HEK293 (cell line): ENCODE results near the gene PMEL.

Experiments used
- BCL6B ChIP-seq: fragments of 450-650 bp; formaldehyde crosslinking; IDR thresholded peaks from 2 replicates; pipeline ENCODE4 v1.5.1; 2017; ENCODE audit warnings: missing biosample characterization, missing genetic modification characterization
- GFI1B ChIP-seq: fragments of 450-650 bp; formaldehyde crosslinking; IDR thresholded peaks from 2 replicates; pipeline ENCODE4 v1.5.1; 2016; ENCODE audit warnings: missing biosample characterization, missing genetic modification characterization
- HIC1 ChIP-seq: fragments of 450-650 bp; formaldehyde crosslinking; IDR thresholded peaks from 2 replicates; pipeline ENCODE4 v1.5.1; 2016; ENCODE audit warnings: missing biosample characterization, missing genetic modification characterization
- INSM2 ChIP-seq: fragments of 450-650 bp; formaldehyde crosslinking; IDR thresholded peaks from 2 replicates; pipeline ENCODE4 v1.5.1; 2016; ENCODE audit warnings: missing biosample characterization, missing genetic modification characterization
- KLF1 ChIP-seq: fragments of 450-650 bp; formaldehyde crosslinking; IDR thresholded peaks from 2 replicates; pipeline ENCODE4 v1.5.1; 2016; ENCODE audit warnings: missing biosample characterization, missing genetic modification characterization
- OSR2 ChIP-seq: fragments of 450-650 bp; formaldehyde crosslinking; IDR thresholded peaks from 2 replicates; pipeline ENCODE4 v1.5.1; 2016; ENCODE audit warnings: missing biosample characterization, missing genetic modification characterization
- PBX3 ChIP-seq: sonication (generic); formaldehyde crosslinking; IDR thresholded peaks from 2 replicates; pipeline ENCODE4 v1.8.1; 2022; ENCODE audit warnings: mild to moderate bottlenecking, moderate library complexity, missing genetic modification reagents
- SP3 ChIP-seq: fragments of 450-650 bp; formaldehyde crosslinking; IDR thresholded peaks from 2 replicates; pipeline ENCODE4 v1.5.1; 2016; ENCODE audit warnings: missing biosample characterization, missing genetic modification characterization
- ZBTB20 ChIP-seq: fragments of 450-650 bp; formaldehyde crosslinking; IDR thresholded peaks from 2 replicates; pipeline ENCODE4 v1.5.1; 2016; ENCODE audit warnings: missing biosample characterization, missing genetic modification characterization
- ZBTB7A ChIP-seq: fragments of 450-650 bp; formaldehyde crosslinking; IDR thresholded peaks from 2 replicates; pipeline ENCODE4 v1.5.1; 2016; ENCODE audit warnings: low read depth, missing biosample characterization, missing genetic modification characterization
- ZNF174 ChIP-seq: fragments of 450-650 bp; formaldehyde crosslinking; IDR thresholded peaks from 2 replicates; pipeline ENCODE4 v1.5.0; 2017; ENCODE audit warnings: missing biosample characterization, mild to moderate bottlenecking, missing genetic modification characterization
- ZNF175 ChIP-seq: fragments of 450-650 bp; formaldehyde crosslinking; IDR thresholded peaks from 2 replicates; pipeline ENCODE4 v1.5.1; 2016; ENCODE audit warnings: missing biosample characterization, missing genetic modification characterization
- ZNF184 ChIP-seq: fragments of 450-650 bp; IDR thresholded peaks from 2 replicates; pipeline ENCODE4 v1.5.1; 2018; ENCODE audit warnings: missing biosample characterization, mild to moderate bottlenecking, missing genetic modification characterization
- ZNF248 ChIP-seq: fragments of 450-650 bp; formaldehyde crosslinking; IDR thresholded peaks from 2 replicates; pipeline ENCODE4 v1.5.1; 2017; ENCODE audit warnings: missing biosample characterization, missing genetic modification characterization
- ZNF266 ChIP-seq: fragments of 450-650 bp; formaldehyde crosslinking; IDR thresholded peaks from 2 replicates; pipeline ENCODE4 v1.5.1; 2016; ENCODE audit warnings: missing biosample characterization, missing genetic modification characterization, low read depth
- ZNF341 ChIP-seq: fragments of 450-650 bp; formaldehyde crosslinking; IDR thresholded peaks from 2 replicates; pipeline ENCODE4; 2016; ENCODE audit warnings: low read depth, missing biosample characterization, missing genetic modification characterization
- ZNF394 ChIP-seq: fragments of 450-650 bp; formaldehyde crosslinking; IDR thresholded peaks from 2 replicates; pipeline ENCODE4 v1.5.1; 2016; ENCODE audit warnings: missing biosample characterization, missing genetic modification characterization, mild to moderate bottlenecking, moderate library complexity, borderline replicate concordance
- ZNF530 ChIP-seq: fragments of 450-650 bp; formaldehyde crosslinking; IDR thresholded peaks from 2 replicates; pipeline ENCODE4 v1.5.1; 2016; ENCODE audit warnings: low read depth, missing biosample characterization, missing genetic modification characterization
- ZNF600 ChIP-seq: fragments of 450-650 bp; formaldehyde crosslinking; IDR thresholded peaks from 2 replicates; pipeline ENCODE4 v1.5.1; 2016; ENCODE audit warnings: missing biosample characterization, missing genetic modification characterization
- ZNF660 ChIP-seq: fragments of 450-650 bp; IDR thresholded peaks from 2 replicates; pipeline ENCODE4 v1.5.1; 2018; ENCODE audit warnings: missing biosample characterization, mild to moderate bottlenecking, missing genetic modification characterization
- ZNF792 ChIP-seq: fragments of 450-650 bp; formaldehyde crosslinking; IDR thresholded peaks from 2 replicates; pipeline ENCODE4 v1.5.1; 2016; ENCODE audit warnings: missing biosample characterization, missing genetic modification characterization
- ZNF837 ChIP-seq: fragments of 450-650 bp; formaldehyde crosslinking; IDR thresholded peaks from 2 replicates; pipeline ENCODE4 v1.5.1; 2016; ENCODE audit warnings: missing biosample characterization, missing genetic modification characterization
- ZSCAN30 ChIP-seq: fragments of 450-650 bp; IDR thresholded peaks from 2 replicates; pipeline ENCODE4 v1.5.1; 2018; ENCODE audit warnings: missing biosample characterization, mild to moderate bottlenecking, missing genetic modification characterization, moderate library complexity
- TF ChIP-seq, protein P1 (sequence below): fragments of 450-650 bp; formaldehyde crosslinking; IDR thresholded peaks from 2 replicates; pipeline ENCODE4 v1.5.1; 2016; ENCODE audit warnings: missing biosample characterization, missing genetic modification characterization
- TF ChIP-seq, protein P2 (sequence below): fragments of 450-650 bp; formaldehyde crosslinking; IDR thresholded peaks from 2 replicates; pipeline ENCODE4 v1.5.1; 2016; ENCODE audit warnings: missing biosample characterization, missing genetic modification characterization
- TF ChIP-seq, protein P3 (sequence below): fragments of 450-650 bp; formaldehyde crosslinking; IDR thresholded peaks from 2 replicates; pipeline ENCODE4 v1.5.0; 2017; ENCODE audit warnings: missing biosample characterization, missing genetic modification characterization, borderline replicate concordance

The PMEL gene

DNA sequence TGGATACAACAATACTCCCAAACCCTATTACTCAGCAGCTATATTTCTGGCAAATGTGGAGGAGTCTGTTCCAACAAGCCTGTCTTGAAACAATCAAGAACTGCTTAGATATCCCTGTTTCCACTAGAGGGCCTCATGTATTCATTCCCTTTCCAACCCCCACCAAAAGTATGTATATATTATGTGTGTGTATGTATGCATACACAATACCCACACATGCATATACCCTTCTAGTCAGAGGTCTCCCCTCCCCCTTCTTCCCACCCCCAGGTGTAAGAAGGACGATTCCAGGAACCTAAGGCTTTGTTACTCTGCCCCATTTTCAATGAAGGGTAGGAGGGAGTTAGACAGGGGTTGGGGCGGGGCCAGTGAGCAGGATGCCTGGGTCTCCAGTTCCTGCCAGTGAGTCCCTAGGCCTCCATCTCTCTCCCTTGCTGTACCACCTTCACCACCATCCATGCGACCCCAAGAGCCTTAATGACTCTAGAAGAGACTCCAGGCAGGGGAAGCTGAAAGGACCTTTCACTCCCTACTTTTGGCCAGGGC, 35.0 kb downstream of the PMEL start, which contains the start of gene DGKA (continued):
- TF ChIP-seq ZNF248 (tag by site-specific recombination): no peak
- 0 out of 2 replicates have a peak, but pooled peaks have one; percentile 49 for TF ChIP-seq ZSCAN30 (tag by site-specific recombination)
- TF ChIP-seq KLF1: no peak
- 0 out of 2 replicates have a peak, but pooled peaks have one; percentile 17 for TF ChIP-seq ZNF600 (tag by site-specific recombination)
- no peak for TF ChIP-seq ZNF530 (tag by site-specific recombination)
- no peak for TF ChIP-seq BCL6B (tag by site-specific recombination)
- TF ChIP-seq ZNF175 (tag by site-specific recombination): no peak
- no peak for TF ChIP-seq PBX3 (CRISPR knock-in tag)
- 0 out of 2 replicates have a peak, but pooled peaks have one; percentile 19 for TF ChIP-seq INSM2 (tag by site-specific recombination)
- TF ChIP-seq ZNF660 (tag by site-specific recombination): peak; percentile 84; the same call in 1 of the 2 replicates
- TF ChIP-seq OSR2 (tag by site-specific recombination): no peak
- TF ChIP-seq, protein P1, sequence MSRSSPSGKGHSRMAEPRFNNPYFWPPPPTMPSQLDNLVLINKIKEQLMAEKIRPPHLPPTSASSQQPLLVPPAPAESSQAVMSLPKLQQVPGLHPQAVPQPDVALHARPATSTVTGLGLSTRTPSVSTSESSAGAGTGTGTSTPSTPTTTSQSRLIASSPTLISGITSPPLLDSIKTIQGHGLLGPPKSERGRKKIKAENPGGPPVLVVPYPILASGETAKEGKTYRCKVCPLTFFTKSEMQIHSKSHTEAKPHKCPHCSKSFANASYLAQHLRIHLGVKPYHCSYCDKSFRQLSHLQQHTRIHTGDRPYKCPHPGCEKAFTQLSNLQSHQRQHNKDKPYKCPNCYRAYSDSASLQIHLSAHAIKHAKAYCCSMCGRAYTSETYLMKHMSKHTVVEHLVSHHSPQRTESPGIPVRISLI: no peak
- no peak for TF ChIP-seq HIC1
- TF ChIP-seq ZNF792 (tag by site-specific recombination): no peak
- TF ChIP-seq, protein P2, sequence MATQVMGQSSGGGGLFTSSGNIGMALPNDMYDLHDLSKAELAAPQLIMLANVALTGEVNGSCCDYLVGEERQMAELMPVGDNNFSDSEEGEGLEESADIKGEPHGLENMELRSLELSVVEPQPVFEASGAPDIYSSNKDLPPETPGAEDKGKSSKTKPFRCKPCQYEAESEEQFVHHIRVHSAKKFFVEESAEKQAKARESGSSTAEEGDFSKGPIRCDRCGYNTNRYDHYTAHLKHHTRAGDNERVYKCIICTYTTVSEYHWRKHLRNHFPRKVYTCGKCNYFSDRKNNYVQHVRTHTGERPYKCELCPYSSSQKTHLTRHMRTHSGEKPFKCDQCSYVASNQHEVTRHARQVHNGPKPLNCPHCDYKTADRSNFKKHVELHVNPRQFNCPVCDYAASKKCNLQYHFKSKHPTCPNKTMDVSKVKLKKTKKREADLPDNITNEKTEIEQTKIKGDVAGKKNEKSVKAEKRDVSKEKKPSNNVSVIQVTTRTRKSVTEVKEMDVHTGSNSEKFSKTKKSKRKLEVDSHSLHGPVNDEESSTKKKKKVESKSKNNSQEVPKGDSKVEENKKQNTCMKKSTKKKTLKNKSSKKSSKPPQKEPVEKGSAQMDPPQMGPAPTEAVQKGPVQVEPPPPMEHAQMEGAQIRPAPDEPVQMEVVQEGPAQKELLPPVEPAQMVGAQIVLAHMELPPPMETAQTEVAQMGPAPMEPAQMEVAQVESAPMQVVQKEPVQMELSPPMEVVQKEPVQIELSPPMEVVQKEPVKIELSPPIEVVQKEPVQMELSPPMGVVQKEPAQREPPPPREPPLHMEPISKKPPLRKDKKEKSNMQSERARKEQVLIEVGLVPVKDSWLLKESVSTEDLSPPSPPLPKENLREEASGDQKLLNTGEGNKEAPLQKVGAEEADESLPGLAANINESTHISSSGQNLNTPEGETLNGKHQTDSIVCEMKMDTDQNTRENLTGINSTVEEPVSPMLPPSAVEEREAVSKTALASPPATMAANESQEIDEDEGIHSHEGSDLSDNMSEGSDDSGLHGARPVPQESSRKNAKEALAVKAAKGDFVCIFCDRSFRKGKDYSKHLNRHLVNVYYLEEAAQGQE: no peak
- TF ChIP-seq ZBTB20 (tag by site-specific recombination): peak; percentile 51
- no peak for TF ChIP-seq ZNF184 (tag by site-specific recombination)
- TF ChIP-seq, protein P3, sequence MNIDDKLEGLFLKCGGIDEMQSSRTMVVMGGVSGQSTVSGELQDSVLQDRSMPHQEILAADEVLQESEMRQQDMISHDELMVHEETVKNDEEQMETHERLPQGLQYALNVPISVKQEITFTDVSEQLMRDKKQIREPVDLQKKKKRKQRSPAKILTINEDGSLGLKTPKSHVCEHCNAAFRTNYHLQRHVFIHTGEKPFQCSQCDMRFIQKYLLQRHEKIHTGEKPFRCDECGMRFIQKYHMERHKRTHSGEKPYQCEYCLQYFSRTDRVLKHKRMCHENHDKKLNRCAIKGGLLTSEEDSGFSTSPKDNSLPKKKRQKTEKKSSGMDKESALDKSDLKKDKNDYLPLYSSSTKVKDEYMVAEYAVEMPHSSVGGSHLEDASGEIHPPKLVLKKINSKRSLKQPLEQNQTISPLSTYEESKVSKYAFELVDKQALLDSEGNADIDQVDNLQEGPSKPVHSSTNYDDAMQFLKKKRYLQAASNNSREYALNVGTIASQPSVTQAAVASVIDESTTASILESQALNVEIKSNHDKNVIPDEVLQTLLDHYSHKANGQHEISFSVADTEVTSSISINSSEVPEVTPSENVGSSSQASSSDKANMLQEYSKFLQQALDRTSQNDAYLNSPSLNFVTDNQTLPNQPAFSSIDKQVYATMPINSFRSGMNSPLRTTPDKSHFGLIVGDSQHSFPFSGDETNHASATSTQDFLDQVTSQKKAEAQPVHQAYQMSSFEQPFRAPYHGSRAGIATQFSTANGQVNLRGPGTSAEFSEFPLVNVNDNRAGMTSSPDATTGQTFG (tag by site-specific recombination): no peak
- peak; percentile 70; the same call in 1 of the 2 replicates for TF ChIP-seq ZNF341 (tag by site-specific recombination)
- TF ChIP-seq SP3 (tag by site-specific recombination): peak; percentile 71
- no peak for TF ChIP-seq ZNF837
- TF ChIP-seq ZNF266 (tag by site-specific recombination): no peak
- TF ChIP-seq ZNF174 (tag by site-specific recombination): no peak
- TF ChIP-seq ZNF394 (tag by site-specific recombination): no peak
- no peak for TF ChIP-seq GFI1B
- TF ChIP-seq ZBTB7A (tag by site-specific recombination): no peak
